ENCODE results near the gene DAGLB. TPM values are rescaled to one million over a fixed set of nuclear protein-coding genes. Genes with fewer than 3 reads are reported as not detected.

The DAGLB gene
- polyA plus RNA-seq, 1 experiment, result 25.3 TPM

- ChIA-PET POLR2A (no interaction called here), CTCF (interaction anchor here (0.6 kb wide), 1 partner anchor 73 kb away, joined by 4 read pairs; no protein-coding TSS in a partner anchor)
- no peaks in the 10 kb centered on the region for H3K27me3 ChIP-seq (ENCODE audit: control insufficient read depth, insufficient read depth, low read length)
- H3K9me3 ChIP-seq (ENCODE audit: control insufficient read depth, insufficient read depth, low read length), result peaks cover 9% of the 10 kb centered on the region
- H3K27ac ChIP-seq (ENCODE audit: low read depth, low read length), result no peak overlapping the region
- H3K4me3 ChIP-seq (ENCODE audit: low read depth, low read length), result no peak overlapping the region
- TF ChIP-seq CTCF (IDR thresholded peaks at IDR 0.05; ENCODE audit: low read depth, low read length), result no peak
- DNase-seq (ENCODE audit: low read depth, low spot score), result no peak
Measured at GRCh38 chr7:6422926-6423632, 24.7 kb downstream of the DAGLB start.

- H3K4me3 ChIP-seq (ENCODE audit: low read depth, low read length), result no peak overlapping the region
- POLR2A ChIA-PET, result no interaction called here
- peaks cover 9% of the 10 kb centered on the region for H3K9me3 ChIP-seq (ENCODE audit: control insufficient read depth, insufficient read depth, low read length)
- DNase-seq (ENCODE audit: low read depth, low spot score), result no peak
- CTCF ChIA-PET, result no interaction called here
- no peaks in the 10 kb centered on the region for H3K27me3 ChIP-seq (ENCODE audit: control insufficient read depth, insufficient read depth, low read length)
- no peak for TF ChIP-seq CTCF (IDR thresholded peaks at IDR 0.05; ENCODE audit: low read depth, low read length)
- no peak overlapping the region for H3K27ac ChIP-seq (ENCODE audit: low read depth, low read length)
Measured at GRCh38 chr7:6422095-6422494, 25.7 kb downstream of the DAGLB start.

- no peak overlapping the region for H3K27ac ChIP-seq (ENCODE audit: low read depth, low read length)
- no peak for DNase-seq (ENCODE audit: low read depth, low spot score)
- ChIA-PET CTCF (no interaction called here), POLR2A (no interaction called here)
- H3K4me3 ChIP-seq (ENCODE audit: low read depth, low read length), result no peak overlapping the region
- H3K27me3 ChIP-seq (ENCODE audit: control insufficient read depth, insufficient read depth, low read length), result no peaks in the 10 kb centered on the region
- H3K9me3 ChIP-seq (ENCODE audit: control insufficient read depth, insufficient read depth, low read length), result peaks cover 12% of the 10 kb centered on the region
- no peak for TF ChIP-seq CTCF (IDR thresholded peaks at IDR 0.05; ENCODE audit: low read depth, low read length)
Measured at GRCh38 chr7:6420680-6421079, 27.1 kb downstream of the DAGLB start.

GRCh38 chr7:6419310-6419773 is 28.4 kb downstream of the DAGLB start:
- ChIA-PET POLR2A (no interaction called here), CTCF (interaction anchor here (0.6 kb wide), 1 partner anchor 69 kb away, joined by 3 read pairs; no protein-coding TSS in a partner anchor)
- Histone ChIP-seq H3K27ac (ENCODE audit: low read depth, low read length) (no peak overlapping the region), H3K27me3 (ENCODE audit: control insufficient read depth, insufficient read depth, low read length) (no peaks in the 10 kb centered on the region), H3K4me3 (ENCODE audit: low read depth, low read length) (no peak overlapping the region), H3K9me3 (ENCODE audit: control insufficient read depth, insufficient read depth, low read length) (peaks cover 12% of the 10 kb centered on the region)
- no peak for DNase-seq (ENCODE audit: low read depth, low spot score)
- TF ChIP-seq CTCF (IDR thresholded peaks at IDR 0.05; ENCODE audit: low read depth, low read length), result no peak

GRCh38 chr7:6417408-6417807 is 30.3 kb downstream of the DAGLB start:
- POLR2A ChIA-PET, result no interaction called here
- CTCF ChIA-PET, result no interaction called here
- DNase-seq (ENCODE audit: low read depth, low spot score), result no peak
- H3K4me3 ChIP-seq (ENCODE audit: low read depth, low read length), result no peak overlapping the region
- no peak overlapping the region for H3K27ac ChIP-seq (ENCODE audit: low read depth, low read length)
- peaks cover 12% of the 10 kb centered on the region for H3K9me3 ChIP-seq (ENCODE audit: control insufficient read depth, insufficient read depth, low read length)
- H3K27me3 ChIP-seq (ENCODE audit: control insufficient read depth, insufficient read depth, low read length), result no peaks in the 10 kb centered on the region
- TF ChIP-seq CTCF (IDR thresholded peaks at IDR 0.05; ENCODE audit: low read depth, low read length), result no peak
